ENCODE results near the gene CACNA2D3.

DNA sequence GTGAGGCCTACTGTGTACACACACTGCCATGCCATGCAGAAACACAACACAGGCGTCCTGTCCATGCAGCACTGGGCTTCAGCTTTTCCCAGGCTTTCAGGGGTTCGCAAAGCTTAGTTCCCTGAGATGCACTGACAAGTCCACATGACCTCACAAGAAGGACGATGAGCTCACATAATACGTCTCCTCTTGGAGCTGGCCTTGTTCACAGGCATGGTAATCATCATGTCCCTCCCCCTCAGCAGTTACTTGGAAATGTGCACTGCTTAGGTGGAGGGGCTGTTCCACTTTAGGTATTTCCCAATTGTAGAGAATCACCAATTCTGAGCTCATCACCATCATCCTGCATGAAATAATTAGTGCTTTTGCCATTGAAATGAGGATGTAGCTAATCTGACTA is 496.7 kb downstream of the CACNA2D3 start:
- TF ChIP-seq EP300 (IDR thresholded peaks at IDR 0.05; ENCODE audit: low read depth) (no peak), CTCF (IDR thresholded peaks at IDR 0.05) (no peak), POLR2A (IDR thresholded peaks at IDR 0.05) (no peak)

Measured in transverse colon (tissue), 3 donors.